K562 (cell line): ENCODE measurements around the gene PIGX. TPM values are rescaled to one million over a fixed set of nuclear protein-coding genes. Genes with fewer than 3 reads are reported as not detected.

Source experiments
- BHLHE40 ChIP-seq: IDR thresholded peaks from 2 replicates; pipeline ENCODE4 v1.6.1; 2011; ENCODE audit warnings: low read length, improper control_type of control experiment
- BMI1 ChIP-seq: fragments of 150-350 bp; IDR thresholded peaks from 2 replicates; pipeline ENCODE4 v1.6.1; 2014; ENCODE audit warnings: low read length
- CBFA2T3 ChIP-seq: fragments of 450-650 bp; IDR thresholded peaks from 2 replicates; pipeline ENCODE4 v1.6.1; 2017
- COPS2 ChIP-seq: fragments of 450-650 bp; conservative IDR thresholded peaks from 2 replicates; pipeline ENCODE4 v1.6.1; 2016; ENCODE audit warnings: mild to moderate bottlenecking, moderate library complexity
- DPF2 ChIP-seq: fragments of 450-650 bp; IDR thresholded peaks from 2 replicates; pipeline ENCODE4 v1.6.1; 2016
- GTF2E2 ChIP-seq: fragments of 200-800 bp; sonication (Bioruptor generic); IDR thresholded peaks from 2 replicates; pipeline ENCODE4 v1.6.1; 2016; ENCODE audit warnings: missing genetic modification characterization, missing compliant biosample characterization
- JUND ChIP-seq, 2 experiments: IDR thresholded peaks; 2 replicates in 1 of 2; 3 replicates in 1 of 2; pipeline ENCODE4 v1.6.1; 2011; ENCODE audit warnings: borderline replicate concordance in 2 of 2, low read depth in 2 of 2, low read length in 2 of 2, improper control_type of control experiment in 1 of 2, missing biosample characterization in 1 of 2, missing genetic modification characterization in 1 of 2, missing genetic modification reagents in 1 of 2
- KDM5B ChIP-seq: fragments of 200-600 bp; sonication (generic); IDR thresholded peaks from 2 replicates; pipeline ENCODE4 v1.6.1; 2012; ENCODE audit warnings: low read depth, mild to moderate bottlenecking, moderate library complexity, low read length, control low read depth, inconsistent platforms; ENCODE audit not compliant: insufficient replicate concordance
- NONO ChIP-seq, 2 experiments: fragments of 200-400 bp in 1 of 2; fragments of 450-650 bp in 1 of 2; formaldehyde crosslinking in 1 of 2; IDR thresholded peaks; 2 replicates each; pipeline ENCODE4 v1.6.1; 2017; ENCODE audit warnings: low read depth in 2 of 2, mild to moderate bottlenecking in 2 of 2, moderate library complexity in 2 of 2, low read length in 1 of 2
- SMARCA4 ChIP-seq: fragments of 450-650 bp; IDR thresholded peaks from 2 replicates; pipeline ENCODE4 v1.6.1; 2016
- TAF9B ChIP-seq: fragments of 450-650 bp; IDR thresholded peaks from 2 replicates; pipeline ENCODE4 v1.6.1; 2018; ENCODE audit warnings: mild to moderate bottlenecking; ENCODE audit not compliant: partially characterized antibody
- ZFP1 ChIP-seq: fragments of 450-650 bp; formaldehyde crosslinking; IDR thresholded peaks from 2 replicates; pipeline ENCODE4 v1.4.0; 2020; ENCODE audit warnings: mild to moderate bottlenecking, mixed read lengths
- ZFX ChIP-seq: sonication (generic); formaldehyde crosslinking; IDR thresholded peaks from 2 replicates; pipeline ENCODE4 v1.8.0; 2022; ENCODE audit warnings: mild to moderate bottlenecking, missing genetic modification reagents, moderate library complexity
- ZNF146 ChIP-seq: IDR thresholded peaks from one replicate; pipeline ENCODE4 v1.6.1; 2018; ENCODE audit warnings: missing compliant biosample characterization; ENCODE audit not compliant: unreplicated experiment
- ZNF561 ChIP-seq: fragments of 450-650 bp; formaldehyde crosslinking; conservative IDR thresholded peaks from 2 replicates; pipeline ENCODE4 v1.4.0; 2020; ENCODE audit warnings: mild to moderate bottlenecking, moderate library complexity
- ZNF785 ChIP-seq: fragments of 250-450 bp; sonication (Bioruptor Pico); IDR thresholded peaks from 2 replicates; pipeline ENCODE4 v1.4.0; 2020; ENCODE audit warnings: mild to moderate bottlenecking
- ZZZ3 ChIP-seq: fragments of 450-650 bp; IDR thresholded peaks from 2 replicates; pipeline ENCODE4 v1.6.1; 2016; ENCODE audit warnings: antibody characterized with exemption, mild to moderate bottlenecking, moderate library complexity
- polyA plus RNA-seq, 8 experiments: library from polyadenylated mRNA; depleted of rRNA in 4 of 8; stranded (reverse) in 5 of 8; unstranded in 3 of 8; fragments of >200 nt; fragmentation: Nextera tagmentation in 2 of 8; fragmentation: Illumina TruSeq in 1 of 8; extraction: Ambion mirVana in 2 of 8; extraction: Trizol in 1 of 8; gene quantifications; 2 replicates each; pipeline versions ENCODE4 v1.2.1 to v1.2.3, GENCODE V29; 2011 to 2014; ENCODE audit warnings: inconsistent platforms in 1 of 8, missing spikeins in 1 of 8
- total RNA-seq, 7 experiments: library from RNA; depleted of rRNA in 6 of 7; stranded (reverse); fragments of >200 nt in 6 of 7; fragmentation: Illumina TruSeq in 2 of 7; extraction: Trizol in 2 of 7; gene quantifications; 2 replicates each; pipeline versions ENCODE4 v1.2.1 to v1.2.3, GENCODE V29; 2011 to 2021; ENCODE audit warnings: low replicate concordance in 1 of 7
- TF ChIP-seq, protein P1 (sequence below): fragments of 450-650 bp; IDR thresholded peaks from 2 replicates; pipeline ENCODE4 v1.6.1; 2016; ENCODE audit warnings: missing biosample characterization, missing genetic modification characterization
- TF ChIP-seq, protein P2 (sequence below): sonication (generic); formaldehyde crosslinking; IDR thresholded peaks from 2 replicates; pipeline ENCODE4 v1.8.1; 2022; ENCODE audit warnings: missing genetic modification reagents
- TF ChIP-seq, protein P3 (sequence below): sonication (generic); formaldehyde crosslinking; IDR thresholded peaks from 2 replicates; pipeline ENCODE4 v1.8.0; 2023; ENCODE audit warnings: missing genetic modification reagents, mild to moderate bottlenecking, borderline replicate concordance

Gene PIGX
- total and polyA plus RNA-seq, 9 of the 15 experiments (the other 6 are each of a cell fraction or from before 2014, with no cell fraction given): 3.7 to 36.3 (median 26.9) TPM

DNA sequence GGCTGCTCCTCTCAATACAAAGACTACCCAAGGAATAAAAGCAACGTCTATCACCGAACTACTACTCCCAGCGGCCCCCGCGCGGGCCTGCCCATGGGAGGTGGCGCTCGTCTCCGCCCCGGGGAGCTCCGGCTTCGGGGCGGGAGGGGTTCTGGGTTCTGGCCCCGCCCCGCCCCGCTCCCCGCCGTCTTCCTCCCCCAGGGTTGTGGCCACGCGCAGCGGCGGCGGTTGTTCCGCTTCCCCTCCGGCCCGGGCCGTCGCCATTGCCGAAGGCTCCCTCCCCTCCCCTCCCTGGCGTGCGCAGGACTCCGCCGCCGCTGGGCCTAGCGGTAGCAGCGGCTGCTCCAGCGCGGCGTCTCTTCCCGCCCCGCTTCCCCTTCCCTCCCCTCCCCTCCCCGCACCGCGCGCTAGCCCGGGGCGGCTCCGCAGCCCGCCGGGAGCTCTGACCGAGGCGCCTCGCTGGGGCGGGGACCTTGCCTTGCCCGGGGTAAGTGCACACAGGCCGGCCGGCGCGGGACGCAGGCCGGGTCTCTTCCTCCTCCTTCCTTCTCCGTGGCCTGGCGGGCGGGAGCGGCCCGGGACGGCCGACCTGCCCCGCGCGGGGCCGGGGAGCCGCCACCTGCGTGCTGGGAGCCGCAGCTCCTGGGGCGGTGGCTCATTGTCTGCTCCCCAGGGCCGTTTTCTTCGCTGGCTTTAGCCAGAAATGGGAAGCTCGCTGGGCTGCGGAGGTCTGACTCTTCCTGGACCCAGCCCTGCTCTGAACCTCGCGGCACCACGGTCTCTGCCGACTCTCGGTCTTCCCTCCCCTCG, 27.7 kb downstream of the PIGX start, which contains the start of gene PAK2 (continued):
- peak; percentile 64 for TF ChIP-seq KDM5B
- no peak for TF ChIP-seq CBFA2T3
- TF ChIP-seq ZFP1 (CRISPR knock-in tag): no peak
- TF ChIP-seq ZFX (CRISPR knock-in tag): peak; percentile 93
- no peak for TF ChIP-seq ZNF785 (CRISPR knock-in tag)
- 0 out of 2 replicates have a peak, but pooled peaks have one; percentile 48 for TF ChIP-seq BHLHE40
- TF ChIP-seq COPS2: no peak
- TF ChIP-seq DPF2: no peak
- no peak for TF ChIP-seq ZZZ3
- TF ChIP-seq ZNF561: no peak
- no peak for TF ChIP-seq TAF9B
- TF ChIP-seq JUND (IDR thresholded peaks at IDR 0.05; ENCODE audit: borderline replicate concordance, low read depth, low read length): peak; percentile 49; the same call in 1 of the 2 replicates
- no peak for TF ChIP-seq JUND (tag; IDR thresholded peaks at IDR 0.05; ENCODE audit: borderline replicate concordance, low read depth, low read length)
- TF ChIP-seq GTF2E2 (tag): 0 out of 2 replicates have a peak, but pooled peaks have one; percentile 33
- TF ChIP-seq, protein P1, sequence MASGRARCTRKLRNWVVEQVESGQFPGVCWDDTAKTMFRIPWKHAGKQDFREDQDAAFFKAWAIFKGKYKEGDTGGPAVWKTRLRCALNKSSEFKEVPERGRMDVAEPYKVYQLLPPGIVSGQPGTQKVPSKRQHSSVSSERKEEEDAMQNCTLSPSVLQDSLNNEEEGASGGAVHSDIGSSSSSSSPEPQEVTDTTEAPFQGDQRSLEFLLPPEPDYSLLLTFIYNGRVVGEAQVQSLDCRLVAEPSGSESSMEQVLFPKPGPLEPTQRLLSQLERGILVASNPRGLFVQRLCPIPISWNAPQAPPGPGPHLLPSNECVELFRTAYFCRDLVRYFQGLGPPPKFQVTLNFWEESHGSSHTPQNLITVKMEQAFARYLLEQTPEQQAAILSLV (tag): no peak
- TF ChIP-seq, protein P2, sequence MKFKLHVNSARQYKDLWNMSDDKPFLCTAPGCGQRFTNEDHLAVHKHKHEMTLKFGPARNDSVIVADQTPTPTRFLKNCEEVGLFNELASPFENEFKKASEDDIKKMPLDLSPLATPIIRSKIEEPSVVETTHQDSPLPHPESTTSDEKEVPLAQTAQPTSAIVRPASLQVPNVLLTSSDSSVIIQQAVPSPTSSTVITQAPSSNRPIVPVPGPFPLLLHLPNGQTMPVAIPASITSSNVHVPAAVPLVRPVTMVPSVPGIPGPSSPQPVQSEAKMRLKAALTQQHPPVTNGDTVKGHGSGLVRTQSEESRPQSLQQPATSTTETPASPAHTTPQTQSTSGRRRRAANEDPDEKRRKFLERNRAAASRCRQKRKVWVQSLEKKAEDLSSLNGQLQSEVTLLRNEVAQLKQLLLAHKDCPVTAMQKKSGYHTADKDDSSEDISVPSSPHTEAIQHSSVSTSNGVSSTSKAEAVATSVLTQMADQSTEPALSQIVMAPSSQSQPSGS: no peak
- peak in 1 of 2 experiments; percentile 22; a peak in 2 of 4 replicates for TF ChIP-seq NONO (IDR thresholded peaks at IDR 0.05; ENCODE audit: low read depth in 2 of 2, low read length in 1 of 2)
- TF ChIP-seq SMARCA4: no peak
- no peak for TF ChIP-seq BMI1
- no peak for TF ChIP-seq ZNF146
- TF ChIP-seq, protein P3, sequence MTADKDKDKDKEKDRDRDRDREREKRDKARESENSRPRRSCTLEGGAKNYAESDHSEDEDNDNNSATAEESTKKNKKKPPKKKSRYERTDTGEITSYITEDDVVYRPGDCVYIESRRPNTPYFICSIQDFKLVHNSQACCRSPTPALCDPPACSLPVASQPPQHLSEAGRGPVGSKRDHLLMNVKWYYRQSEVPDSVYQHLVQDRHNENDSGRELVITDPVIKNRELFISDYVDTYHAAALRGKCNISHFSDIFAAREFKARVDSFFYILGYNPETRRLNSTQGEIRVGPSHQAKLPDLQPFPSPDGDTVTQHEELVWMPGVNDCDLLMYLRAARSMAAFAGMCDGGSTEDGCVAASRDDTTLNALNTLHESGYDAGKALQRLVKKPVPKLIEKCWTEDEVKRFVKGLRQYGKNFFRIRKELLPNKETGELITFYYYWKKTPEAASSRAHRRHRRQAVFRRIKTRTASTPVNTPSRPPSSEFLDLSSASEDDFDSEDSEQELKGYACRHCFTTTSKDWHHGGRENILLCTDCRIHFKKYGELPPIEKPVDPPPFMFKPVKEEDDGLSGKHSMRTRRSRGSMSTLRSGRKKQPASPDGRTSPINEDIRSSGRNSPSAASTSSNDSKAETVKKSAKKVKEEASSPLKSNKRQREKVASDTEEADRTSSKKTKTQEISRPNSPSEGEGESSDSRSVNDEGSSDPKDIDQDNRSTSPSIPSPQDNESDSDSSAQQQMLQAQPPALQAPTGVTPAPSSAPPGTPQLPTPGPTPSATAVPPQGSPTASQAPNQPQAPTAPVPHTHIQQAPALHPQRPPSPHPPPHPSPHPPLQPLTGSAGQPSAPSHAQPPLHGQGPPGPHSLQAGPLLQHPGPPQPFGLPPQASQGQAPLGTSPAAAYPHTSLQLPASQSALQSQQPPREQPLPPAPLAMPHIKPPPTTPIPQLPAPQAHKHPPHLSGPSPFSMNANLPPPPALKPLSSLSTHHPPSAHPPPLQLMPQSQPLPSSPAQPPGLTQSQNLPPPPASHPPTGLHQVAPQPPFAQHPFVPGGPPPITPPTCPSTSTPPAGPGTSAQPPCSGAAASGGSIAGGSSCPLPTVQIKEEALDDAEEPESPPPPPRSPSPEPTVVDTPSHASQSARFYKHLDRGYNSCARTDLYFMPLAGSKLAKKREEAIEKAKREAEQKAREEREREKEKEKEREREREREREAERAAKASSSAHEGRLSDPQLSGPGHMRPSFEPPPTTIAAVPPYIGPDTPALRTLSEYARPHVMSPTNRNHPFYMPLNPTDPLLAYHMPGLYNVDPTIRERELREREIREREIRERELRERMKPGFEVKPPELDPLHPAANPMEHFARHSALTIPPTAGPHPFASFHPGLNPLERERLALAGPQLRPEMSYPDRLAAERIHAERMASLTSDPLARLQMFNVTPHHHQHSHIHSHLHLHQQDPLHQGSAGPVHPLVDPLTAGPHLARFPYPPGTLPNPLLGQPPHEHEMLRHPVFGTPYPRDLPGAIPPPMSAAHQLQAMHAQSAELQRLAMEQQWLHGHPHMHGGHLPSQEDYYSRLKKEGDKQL (CRISPR knock-in tag): no peak
